ENCODE measurements around the gene TMEM123.

GRCh38 chr11:102448869-102449224 lies 3.7 kb downstream of the TMEM123 start:
- TF ChIP-seq ZNF274 (IDR thresholded peaks at IDR 0.05; ENCODE audit: low read depth, low read length): no peak
- TF ChIP-seq YY1 (IDR thresholded peaks at IDR 0.05; ENCODE audit: insufficient read depth, insufficient read length): no peak
- TF ChIP-seq SUZ12 (IDR thresholded peaks at IDR 0.05; ENCODE audit: extremely low read depth, insufficient read depth, insufficient read length): no peak

All from NT2/D1 (cell line).